Measurements from ENCODE around the gene SPATA6L.

The SPATA6L gene

GRCh38 chr9:4573176-4573575 lies 93.1 kb downstream of the SPATA6L start:
- DNase-seq (ENCODE audit: low spot score), result no peak

GRCh38 chr9:4572184-4572826 lies 94.0 kb downstream of the SPATA6L start:
- in situ Hi-C loops (cut with MboI; ENCODE audit: low sequenced_read_pairs, unreplicated experiment), result no loop called here
- no peak for DNase-seq (ENCODE audit: low spot score)
- TF ChIP-seq CTCF (IDR thresholded peaks at IDR 0.05; ENCODE audit: borderline replicate concordance, control extremely low read depth, extremely low read depth, insufficient read depth, missing control alignments), result no peak

More at GRCh38 chr9:4573176-4573575, 93.1 kb downstream of the SPATA6L start:
- TF ChIP-seq CTCF (IDR thresholded peaks at IDR 0.05; ENCODE audit: borderline replicate concordance, control extremely low read depth, extremely low read depth, insufficient read depth, missing control alignments), result no peak
- in situ Hi-C loops (cut with MboI; ENCODE audit: low sequenced_read_pairs, unreplicated experiment), result no loop called here

- DNase-seq (ENCODE audit: low spot score), result no peak
- in situ Hi-C loops (cut with MboI; ENCODE audit: low sequenced_read_pairs, unreplicated experiment), result no loop called here
- no peak for TF ChIP-seq CTCF (IDR thresholded peaks at IDR 0.05; ENCODE audit: borderline replicate concordance, control extremely low read depth, extremely low read depth, insufficient read depth, missing control alignments)
These were observed 97.2 kb downstream of the SPATA6L start for GRCh38 chr9:4569101-4569500.

GRCh38 chr9:4567601-4568000 lies 98.7 kb downstream of the SPATA6L start:
- in situ Hi-C loops (cut with MboI; ENCODE audit: low sequenced_read_pairs, unreplicated experiment), result no loop called here
- no peak for DNase-seq (ENCODE audit: low spot score)
- no peak for TF ChIP-seq CTCF (IDR thresholded peaks at IDR 0.05; ENCODE audit: borderline replicate concordance, control extremely low read depth, extremely low read depth, insufficient read depth, missing control alignments)

GRCh38 chr9:4566806-4567205 lies 99.5 kb downstream of the SPATA6L start:
- no peak for DNase-seq (ENCODE audit: low spot score)
- no peak for TF ChIP-seq CTCF (IDR thresholded peaks at IDR 0.05; ENCODE audit: borderline replicate concordance, control extremely low read depth, extremely low read depth, insufficient read depth, missing control alignments)
- in situ Hi-C loops (cut with MboI; ENCODE audit: low sequenced_read_pairs, unreplicated experiment), result no loop called here

- no peak for TF ChIP-seq CTCF (IDR thresholded peaks at IDR 0.05; ENCODE audit: borderline replicate concordance, control extremely low read depth, extremely low read depth, insufficient read depth, missing control alignments)
- in situ Hi-C loops (cut with MboI; ENCODE audit: low sequenced_read_pairs, unreplicated experiment), result no loop called here
- no peak for DNase-seq (ENCODE audit: low spot score)
These were observed 103.2 kb downstream of the SPATA6L start for GRCh38 chr9:4563105-4563504.

Measured in GM13976 (cell line).